HG02763 (cell line): ENCODE data around the gene MOB3B.
"Not testable (repeated sequence)": the region's sequence is repeated elsewhere in the genome, so short reads cannot be mapped to it uniquely, and the experiment has no call there.

Experiments
- ATAC-seq: cut with Tn5 transposase; IDR thresholded peaks from one replicate; pipeline ENCODE4 v1.9.1; 2021; ENCODE audit warnings: mild to moderate bottlenecking, moderate library complexity; ENCODE audit not compliant: unreplicated experiment

Gene MOB3B

DNA sequence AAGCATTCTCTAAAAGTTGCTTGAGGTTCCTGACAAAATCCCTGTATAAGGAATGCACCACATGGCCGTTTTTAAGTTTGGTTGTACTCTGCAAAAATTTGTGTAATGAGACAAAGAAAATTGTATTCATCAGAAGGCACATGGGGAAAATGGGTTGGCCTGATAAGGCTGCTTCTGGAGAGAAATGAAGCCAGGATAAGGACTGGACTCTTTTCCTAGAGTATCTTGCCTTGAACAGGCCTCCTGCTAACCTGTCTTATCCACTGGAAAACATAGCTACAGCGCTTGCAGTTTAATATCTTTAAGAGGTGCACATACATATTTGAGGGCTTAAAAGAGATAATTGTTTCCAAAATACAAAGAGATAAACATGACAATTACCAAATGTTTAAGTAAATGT, 46.9 kb downstream of the MOB3B start:
- no peak for ATAC-seq

DNA sequence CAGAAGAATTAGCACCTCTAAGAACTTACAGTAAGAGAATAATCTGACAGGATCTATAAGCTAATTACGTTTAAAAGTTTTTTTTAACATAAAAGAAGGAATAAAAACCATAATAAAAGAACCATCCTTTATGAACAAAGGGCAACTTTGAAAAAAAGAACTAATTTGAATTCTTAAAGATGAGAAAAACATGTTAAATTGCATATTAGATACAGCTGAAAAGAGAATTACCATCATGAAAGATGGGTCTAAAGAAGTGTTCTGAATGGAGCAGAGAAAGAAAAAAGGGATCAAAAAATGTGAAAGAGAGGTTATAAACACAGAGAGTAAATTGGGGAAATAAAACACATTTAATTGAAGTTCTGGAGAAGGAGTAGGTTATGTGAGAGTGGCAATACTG, 51.3 kb downstream of the MOB3B start:
- no peak for ATAC-seq

DNA sequence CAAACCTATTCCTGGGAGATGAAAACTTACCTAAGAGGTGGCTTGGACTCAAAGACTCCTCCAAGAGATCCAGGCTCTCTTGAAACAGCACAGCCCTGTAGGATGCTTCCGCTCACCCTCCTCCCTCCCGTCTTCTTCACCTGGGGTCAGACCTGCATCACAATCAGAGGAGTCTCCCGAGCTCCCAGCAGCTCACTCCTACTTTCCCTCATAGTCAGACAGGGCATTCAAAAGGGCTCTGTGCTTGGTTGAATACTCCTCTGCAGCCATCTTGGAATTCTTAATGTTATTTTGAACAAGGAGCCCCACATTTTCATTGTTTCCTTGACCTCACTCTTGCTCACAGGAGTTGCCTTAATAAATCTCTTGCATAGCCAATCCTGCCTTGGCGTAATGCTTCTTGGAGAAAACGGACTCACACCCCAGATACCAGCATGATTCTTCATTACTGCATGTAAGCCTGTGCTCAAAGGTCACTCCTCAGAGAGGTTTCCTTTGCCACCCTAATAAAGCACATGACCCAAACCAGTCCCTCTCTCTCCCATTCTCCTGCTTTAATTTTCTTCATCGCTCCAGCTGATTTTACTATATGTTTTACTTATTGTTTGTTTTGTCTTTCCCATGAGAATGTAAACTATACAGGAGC, 52.6 kb downstream of the MOB3B start:
- no peak for ATAC-seq

DNA sequence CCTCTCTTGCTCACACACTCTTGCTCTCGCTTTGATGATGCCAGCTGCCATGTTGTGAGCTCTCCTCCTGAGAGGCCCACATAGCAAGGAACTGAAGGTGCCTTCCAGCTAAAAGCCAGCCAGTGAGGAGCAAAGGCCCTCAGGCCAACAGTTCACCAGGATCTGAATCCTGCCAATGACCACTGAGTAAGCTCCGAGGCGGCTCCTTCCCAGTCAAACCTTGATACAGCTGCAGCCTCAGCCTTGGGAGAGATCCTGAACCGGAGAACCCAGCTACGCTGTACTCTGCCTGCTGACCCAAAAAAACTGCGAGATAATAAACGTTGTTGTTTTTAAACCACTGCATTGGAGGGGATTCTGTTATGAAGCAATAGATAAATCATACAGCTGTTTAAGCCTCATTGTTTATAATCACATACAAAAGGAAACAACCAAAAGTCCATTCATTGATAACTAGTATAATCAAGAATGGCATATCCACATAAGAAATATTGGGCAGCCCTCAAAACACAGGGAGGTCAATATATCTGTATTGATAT, 54.5 kb downstream of the MOB3B start:
- no peak for ATAC-seq

DNA sequence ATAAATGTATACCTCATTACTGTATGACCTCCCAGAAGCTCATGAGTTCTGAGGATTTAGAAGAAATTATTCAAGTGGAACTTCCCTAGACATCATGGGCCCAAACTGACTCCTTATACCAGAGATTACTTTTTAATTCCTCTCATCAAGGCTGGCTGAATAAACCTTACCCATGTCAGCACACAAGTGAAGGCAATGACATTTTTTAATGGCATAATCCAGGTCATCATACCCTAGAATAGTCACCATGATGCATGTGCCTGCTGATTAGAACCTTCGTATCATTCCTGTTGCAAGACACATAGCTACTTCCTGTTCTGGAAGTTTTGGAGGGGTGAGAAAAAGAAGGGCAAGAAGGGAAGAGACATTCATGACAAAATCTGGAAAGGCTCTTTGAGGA, 55.3 kb downstream of the MOB3B start:
- no peak for ATAC-seq

DNA sequence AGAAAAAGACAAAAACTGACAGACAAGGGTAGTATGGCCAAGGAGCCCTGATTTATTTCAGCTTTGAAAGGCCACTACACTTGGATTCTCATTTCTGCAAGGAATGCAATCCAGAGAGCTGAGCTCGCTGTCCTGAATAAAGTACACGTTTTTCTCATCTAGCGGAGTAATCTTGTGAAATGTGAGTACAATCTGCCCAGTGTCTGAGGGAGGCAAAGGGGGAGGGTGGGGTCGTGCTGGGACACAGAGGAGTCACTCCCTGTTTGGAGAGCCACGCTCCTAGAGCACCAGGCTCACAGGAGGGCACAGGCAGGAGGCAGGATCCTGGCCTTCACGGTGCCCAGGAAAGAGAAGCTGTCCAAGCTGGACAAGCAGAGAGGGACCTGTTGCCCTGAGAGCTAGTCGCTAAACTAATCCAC, 56.5 kb downstream of the MOB3B start:
- ATAC-seq, result no peak

DNA sequence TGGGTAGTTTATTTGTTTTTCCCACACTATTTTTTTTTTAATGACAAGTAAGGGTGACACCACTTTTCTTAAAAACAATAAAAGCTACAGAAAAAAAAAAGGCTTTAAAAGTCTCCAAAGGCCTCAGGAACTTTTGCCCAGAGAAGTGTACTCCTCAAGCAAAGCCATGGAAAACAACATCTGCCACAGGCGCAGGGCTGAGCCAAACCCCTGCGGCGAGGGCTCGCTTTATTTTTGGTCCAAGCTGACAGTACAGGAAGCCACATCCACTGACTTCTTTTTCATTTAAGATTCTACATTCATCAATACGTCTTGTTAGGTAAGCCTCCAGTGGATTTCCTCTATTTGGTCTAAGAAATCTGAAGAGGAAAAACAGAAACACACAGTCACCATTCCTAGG, 57.4 kb downstream of the MOB3B start:
- no peak for ATAC-seq

DNA sequence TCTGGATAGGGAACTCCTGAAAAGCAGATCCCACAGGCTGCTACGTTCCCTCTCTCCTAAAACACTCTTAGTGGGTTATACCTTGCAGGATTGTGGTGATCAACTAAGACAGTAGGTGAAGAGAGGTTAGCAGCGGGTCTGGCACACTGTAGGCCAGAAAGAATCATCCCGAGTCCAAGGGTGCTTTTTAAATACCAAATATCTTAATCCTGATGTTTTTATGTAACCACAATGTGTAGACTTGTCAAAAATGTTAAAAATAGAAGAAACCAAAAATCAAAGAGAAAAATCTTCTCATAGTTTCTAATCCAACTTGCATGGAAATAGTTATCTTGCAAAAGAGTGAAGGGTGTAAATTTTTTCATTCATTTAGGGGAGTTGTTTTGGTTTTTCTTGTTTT, 57.8 kb downstream of the MOB3B start:
- no peak for ATAC-seq

DNA sequence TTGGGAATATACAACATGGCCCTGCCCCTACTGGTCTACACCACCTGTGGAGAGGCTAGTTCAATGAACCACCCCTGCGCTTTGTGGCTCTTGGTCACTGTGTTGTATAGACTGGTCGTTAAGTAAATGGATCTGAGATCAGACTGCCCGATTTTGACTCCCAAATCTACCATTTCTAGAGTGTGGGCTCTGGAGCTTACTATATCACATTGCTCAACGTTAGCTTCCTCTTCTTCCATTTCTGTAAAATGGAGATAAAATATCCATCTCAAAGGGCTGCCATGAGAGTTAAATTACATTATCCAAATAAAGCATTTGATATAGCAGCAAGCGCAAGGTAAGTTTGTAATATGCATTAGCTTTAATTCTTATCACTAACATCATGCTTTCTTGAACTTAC, 58.2 kb downstream of the MOB3B start:
- no peak for ATAC-seq

DNA sequence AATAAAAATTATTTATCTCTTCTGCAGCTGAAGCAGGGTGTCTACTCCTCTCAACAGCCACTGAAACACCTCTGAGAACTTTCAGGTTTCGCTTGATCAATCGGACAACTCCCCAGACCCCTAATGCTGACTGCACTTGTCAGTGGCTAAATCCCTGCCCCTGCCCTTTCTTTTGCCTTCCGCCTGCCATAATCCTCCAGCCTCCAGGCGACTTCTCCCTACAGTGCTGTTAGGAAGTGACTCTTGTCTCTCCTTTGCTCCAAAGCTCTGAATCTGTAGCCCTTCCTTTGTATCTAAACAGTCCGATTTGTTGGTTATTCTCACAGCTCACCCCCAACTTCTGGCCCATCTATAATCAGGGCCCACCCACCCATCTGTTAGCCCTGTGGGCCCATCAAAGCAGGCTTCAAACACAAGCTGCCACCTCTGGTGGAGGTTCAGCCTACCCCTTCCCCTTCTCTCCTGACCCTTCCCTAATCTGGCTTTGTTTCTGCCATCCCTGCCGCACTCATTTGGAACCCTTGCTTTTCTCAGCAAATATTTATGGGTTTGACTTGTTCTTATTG, 59.2 kb downstream of the MOB3B start:
- ATAC-seq, result no peak

DNA sequence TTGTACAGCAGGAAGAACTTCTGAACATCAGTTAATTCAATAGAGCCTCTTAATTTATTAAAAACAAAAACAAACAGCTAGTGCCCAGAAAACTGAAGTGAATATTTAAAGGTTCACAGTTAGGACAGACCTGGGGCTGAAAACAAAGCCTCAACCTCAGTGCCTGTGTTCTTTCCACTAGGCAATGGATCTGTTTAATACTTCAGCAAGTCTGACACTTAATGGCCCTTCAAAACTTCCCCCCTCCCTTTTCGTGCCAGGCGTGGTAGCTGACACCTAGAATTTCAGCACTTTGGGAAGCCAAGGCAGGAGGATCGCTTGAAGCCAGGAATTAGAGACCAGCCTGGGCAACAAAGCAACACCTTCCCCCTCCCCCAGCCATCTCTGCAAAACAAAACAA, 60.1 kb downstream of the MOB3B start:
- ATAC-seq, result no peak

DNA sequence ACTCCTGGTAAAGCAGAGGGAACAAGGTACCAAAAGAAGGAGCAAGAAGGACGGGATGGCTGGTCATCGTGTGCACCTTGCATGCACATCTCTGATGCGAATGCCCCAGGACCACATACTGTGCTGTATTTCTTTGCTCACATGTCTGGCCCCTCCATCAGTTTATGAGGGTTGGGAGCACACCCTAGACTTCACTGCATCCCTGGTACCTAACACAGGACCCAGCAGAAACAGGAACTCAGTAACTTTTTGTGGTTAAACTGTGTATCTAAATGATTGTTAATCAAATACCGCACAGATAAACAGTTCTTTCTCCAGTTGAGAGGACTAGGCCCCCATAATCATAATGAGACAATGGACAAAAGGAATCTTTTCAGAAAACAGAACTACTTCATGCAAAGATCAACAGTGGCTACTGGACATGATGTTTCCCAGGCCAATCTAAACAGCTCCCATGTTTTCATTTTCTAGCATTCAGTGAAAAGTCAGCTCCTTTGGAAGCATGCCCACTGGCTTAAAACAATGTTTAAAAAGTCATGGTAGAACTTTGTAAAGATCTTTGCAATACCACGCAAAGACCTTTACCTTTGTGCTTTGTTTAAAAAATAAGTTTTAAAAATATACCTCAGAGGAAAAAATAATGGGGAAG, 61.0 kb downstream of the MOB3B start:
- no peak for ATAC-seq

DNA sequence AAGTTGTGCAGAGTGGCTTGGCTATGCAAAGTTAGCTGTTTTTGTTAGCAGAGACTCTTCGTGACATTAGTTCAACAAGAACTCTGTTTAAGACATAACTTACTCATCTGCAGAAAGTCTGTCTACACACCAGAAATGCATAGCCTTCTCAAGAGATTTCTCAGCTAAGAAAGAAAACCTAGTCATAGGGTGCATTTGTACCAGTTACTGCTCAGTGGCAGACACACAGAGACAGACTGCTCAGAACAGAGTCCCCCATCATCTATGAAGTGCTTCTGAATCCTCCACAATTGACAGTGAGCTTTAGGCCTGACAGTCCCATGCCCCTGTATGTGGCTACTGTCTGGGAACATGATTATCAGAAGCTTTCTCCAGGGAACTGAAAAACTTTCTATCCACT, 61.6 kb downstream of the MOB3B start:
- no peak for ATAC-seq

DNA sequence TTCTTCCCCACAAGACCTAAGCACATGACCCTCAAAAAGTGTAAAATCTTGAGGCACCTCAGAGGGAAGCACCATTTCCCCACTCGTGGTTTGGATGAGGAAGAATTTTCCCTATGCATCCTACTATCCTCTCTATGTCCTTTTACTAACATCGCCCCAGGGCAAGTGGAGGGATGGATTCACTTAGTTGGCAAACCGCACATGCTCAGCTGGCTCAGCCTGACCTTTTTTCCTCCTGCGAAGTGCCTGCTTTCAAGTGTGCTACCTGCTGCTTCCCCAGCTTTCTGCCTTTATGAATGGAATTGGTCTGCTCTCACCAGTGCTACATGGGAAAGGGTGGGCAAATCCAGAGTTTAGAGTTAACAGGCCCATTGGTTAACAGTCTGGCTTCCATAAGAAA, 62.1 kb downstream of the MOB3B start:
- ATAC-seq, result no peak

DNA sequence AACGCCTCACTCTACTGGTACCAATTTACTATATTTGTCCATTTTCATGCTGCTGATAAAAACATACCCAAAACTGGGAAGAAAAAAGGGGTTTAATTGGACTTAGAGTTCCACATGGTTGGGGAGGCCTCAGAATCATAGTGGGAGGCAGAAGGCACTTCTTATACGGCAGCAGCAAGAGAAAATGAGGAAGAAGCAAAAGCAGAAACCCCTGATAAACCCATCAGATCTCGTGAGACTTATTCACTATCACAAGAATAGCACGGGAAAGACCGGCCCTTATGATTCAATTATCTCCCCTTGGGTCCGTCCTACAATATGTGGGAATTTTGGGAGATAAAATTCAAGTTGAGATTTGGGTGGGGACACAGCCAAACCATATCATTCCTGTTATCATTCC, 63.1 kb downstream of the MOB3B start:
- ATAC-seq, result not testable (repeated sequence)

DNA sequence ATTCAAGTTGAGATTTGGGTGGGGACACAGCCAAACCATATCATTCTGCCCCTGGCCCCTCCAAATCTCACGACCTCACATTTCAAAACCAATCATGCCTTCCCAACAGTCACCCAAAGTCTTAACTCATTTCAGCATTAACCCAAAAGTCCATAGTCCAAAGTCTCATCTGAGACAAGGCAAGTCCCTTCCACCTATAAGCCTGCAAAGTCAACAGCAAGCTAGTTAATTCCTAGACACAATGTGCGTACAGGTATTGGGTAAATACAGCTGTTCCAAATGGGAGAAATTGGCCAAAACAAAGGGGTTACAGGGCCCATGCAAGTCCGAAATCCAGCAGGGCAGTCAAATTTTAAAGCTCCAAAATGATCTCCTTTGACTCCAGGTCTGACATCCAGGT, 64.7 kb downstream of the MOB3B start:
- ATAC-seq, result not testable (repeated sequence)

DNA sequence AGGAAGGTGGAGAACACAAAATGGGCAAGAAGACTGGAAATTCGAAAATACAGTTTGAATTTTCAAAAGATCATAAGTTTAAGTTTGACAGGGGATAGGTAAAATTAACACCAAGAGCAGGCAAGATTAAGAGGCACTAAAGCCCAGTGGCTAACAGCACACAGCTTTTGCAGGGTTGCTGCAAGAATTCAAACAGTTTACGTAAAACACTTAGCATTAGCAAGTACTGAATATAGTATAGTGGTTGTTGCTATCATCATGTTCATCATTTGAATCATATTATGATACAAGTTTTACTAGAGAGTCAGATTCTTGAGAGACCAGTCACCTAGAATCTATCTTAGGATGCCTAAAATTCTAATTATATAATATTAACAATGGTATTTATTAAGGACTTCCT, 66.8 kb downstream of the MOB3B start:
- no peak for ATAC-seq

DNA sequence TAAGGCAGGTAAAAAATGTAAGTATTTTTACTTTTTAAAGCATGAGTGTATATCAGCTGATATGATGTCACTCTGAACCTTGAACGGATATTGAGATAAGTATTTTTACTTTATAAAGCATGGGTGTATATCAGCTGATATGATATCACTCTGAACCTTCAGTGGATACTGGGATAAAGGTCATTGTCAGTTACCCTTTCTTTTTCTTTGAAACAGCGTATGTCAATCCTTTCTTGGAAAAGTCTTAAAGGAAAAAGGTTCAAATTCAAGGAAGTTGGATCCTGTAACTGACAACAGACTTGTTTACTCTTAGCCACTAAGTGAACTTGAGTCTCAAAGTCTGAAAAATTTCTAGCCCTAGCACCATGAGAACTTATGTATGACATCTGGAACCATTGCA, 67.2 kb downstream of the MOB3B start:
- no peak for ATAC-seq

DNA sequence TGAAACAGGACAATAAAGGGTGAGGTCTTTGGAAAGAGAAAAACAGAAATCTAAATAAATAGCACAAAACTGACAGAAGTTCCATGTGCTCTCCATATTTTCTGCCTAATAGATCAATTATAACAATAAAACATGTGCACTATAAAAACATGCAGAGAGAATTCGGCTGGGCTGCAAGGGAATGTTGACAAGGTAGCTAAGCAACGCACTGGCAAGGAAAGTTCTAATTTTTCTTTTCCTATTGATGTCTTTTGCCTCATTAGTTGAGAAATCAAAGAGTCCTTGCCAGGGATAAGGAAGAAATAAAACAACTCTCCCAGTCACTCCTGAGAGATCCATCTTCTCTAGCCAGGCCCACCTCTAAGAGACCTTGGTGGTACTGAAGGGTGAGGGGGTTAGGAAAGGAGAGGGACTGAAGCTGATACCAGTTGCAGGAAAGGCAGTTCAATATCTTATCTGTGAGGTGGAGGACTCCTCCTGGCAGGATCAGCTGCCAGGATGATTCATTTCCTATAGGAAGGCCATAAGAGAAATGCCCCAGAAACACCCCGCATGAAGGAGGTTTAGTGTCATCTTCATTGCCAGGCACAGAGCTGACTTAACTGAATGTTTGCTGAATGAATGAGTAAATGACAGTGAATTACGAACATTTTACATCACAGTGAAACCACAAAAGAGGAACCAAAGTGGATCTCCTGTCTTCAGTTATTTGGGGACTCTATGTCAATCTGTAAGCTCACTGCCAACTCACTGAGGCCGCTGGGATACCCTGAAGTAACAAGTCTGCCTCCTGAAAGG, 69.2 kb downstream of the MOB3B start:
- peak; percentile 83 for ATAC-seq

DNA sequence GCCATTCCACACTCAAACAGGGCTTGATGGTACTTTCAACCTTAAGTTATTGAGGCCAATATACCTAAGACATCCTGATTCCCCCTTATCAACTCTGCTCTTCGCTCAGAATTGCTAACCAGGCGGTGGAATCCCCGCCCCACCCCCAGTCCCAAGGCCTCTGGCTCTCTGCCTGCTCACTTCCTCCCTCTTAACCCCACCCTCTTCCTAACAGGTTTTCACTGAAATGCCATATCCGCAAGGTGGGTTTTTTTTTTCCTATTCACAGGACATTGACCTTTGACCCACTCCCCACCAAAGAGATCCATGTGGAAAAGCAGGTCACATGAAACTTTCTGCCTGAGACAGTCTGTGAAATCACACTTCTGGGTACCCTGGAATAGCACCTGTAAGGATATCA, 72.2 kb downstream of the MOB3B start:
- no peak for ATAC-seq

DNA sequence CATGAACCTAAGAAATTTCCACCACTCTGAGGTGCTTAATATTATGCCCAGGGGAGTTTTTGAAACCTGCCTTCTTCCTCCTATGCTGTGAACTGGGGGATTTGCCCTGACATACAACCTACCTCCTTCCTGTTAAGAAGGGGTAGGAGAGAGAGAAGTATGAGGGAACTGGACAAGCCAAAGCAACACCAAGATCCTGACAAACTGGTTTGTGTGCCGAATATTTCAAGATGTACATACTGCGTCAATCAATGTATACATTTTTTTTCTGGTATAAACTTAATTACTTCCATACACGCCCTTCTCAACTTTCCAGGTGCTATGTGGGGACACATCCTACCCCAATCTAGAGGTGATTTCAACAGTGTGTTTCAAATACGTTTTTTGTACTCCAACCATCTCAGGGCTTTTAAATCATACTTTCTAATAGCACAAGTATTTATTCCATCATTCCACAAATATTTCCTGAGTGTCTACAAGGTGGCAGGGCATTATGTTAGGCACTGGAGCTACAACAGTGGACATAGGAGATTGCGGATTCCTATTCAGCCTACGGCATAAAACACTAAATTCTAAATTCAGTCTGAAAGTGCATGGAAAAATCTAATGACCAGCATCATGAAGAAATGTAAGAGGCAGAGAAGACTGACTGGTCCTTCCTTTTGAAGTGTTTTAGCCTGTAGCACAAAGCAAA, 75.6 kb downstream of the MOB3B start:
- ATAC-seq, result no peak
